Liver (tissue), 9 donors: ENCODE results near the gene SKI. TPM values are rescaled to one million over a fixed set of nuclear protein-coding genes. Genes with fewer than 3 reads are reported as not detected.

Source experiments
- DNase-seq: peaks from one replicate; pipeline ENCODE4 v3.0.0-alpha.2; 2017; ENCODE audit warnings: low spot score
- H3K27ac ChIP-seq, 2 donors: one replicate each; pipeline ENCODE4 v1.7.0; 2013; ENCODE audit warnings: inconsistent platforms in 2 of 2, low read length in 2 of 2, control low read depth in 1 of 2, low read depth in 1 of 2, mild to moderate bottlenecking in 1 of 2
- H3K27me3 ChIP-seq, 4 donors: one replicate each; pipeline versions ENCODE4 v1.6.1 to v1.7.0; 2013; ENCODE audit warnings: low read length in 3 of 4, inconsistent platforms in 1 of 4, mild to moderate bottlenecking in 1 of 4, moderate library complexity in 1 of 4; ENCODE audit not compliant: control insufficient read depth in 4 of 4, insufficient read depth in 4 of 4
- H3K36me3 ChIP-seq, 4 donors: one replicate each; pipeline versions ENCODE4 v1.6.1 to v1.7.0; 2013; ENCODE audit warnings: low read length in 3 of 4, mild to moderate bottlenecking in 3 of 4, low read depth in 1 of 4, moderate library complexity in 1 of 4; ENCODE audit not compliant: control insufficient read depth in 4 of 4, insufficient read depth in 3 of 4
- H3K4me1 ChIP-seq, 4 donors: one replicate each; pipeline versions ENCODE4 v1.6.1 to v1.7.0; 2013; ENCODE audit warnings: low read length in 3 of 4, mild to moderate bottlenecking in 3 of 4, moderate library complexity in 1 of 4; ENCODE audit not compliant: control insufficient read depth in 4 of 4, insufficient read depth in 4 of 4
- H3K4me3 ChIP-seq, 3 donors: one replicate each; pipeline versions ENCODE4 v1.6.1 to v1.7.0; 2013; ENCODE audit warnings: low read length in 3 of 3, control low read depth in 1 of 3, low read depth in 1 of 3, mild to moderate bottlenecking in 1 of 3
- H3K9ac ChIP-seq, 2 donors: one replicate each; pipeline ENCODE4 v1.7.0; 2013; ENCODE audit warnings: low read length in 2 of 2, mild to moderate bottlenecking in 2 of 2, moderate library complexity in 2 of 2, control low read depth in 1 of 2, low read depth in 1 of 2
- H3K9me3 ChIP-seq, 4 donors: one replicate each; pipeline versions ENCODE4 v1.6.1 to v1.7.0; 2013; ENCODE audit warnings: low read length in 3 of 4; ENCODE audit not compliant: control insufficient read depth in 4 of 4
- FOXA1 ChIP-seq: IDR thresholded peaks from 2 replicates; pipeline ENCODE4 v1.6.1; 2016; ENCODE audit warnings: antibody characterized with exemption
- FOXA2 ChIP-seq: IDR thresholded peaks from 2 replicates; pipeline ENCODE4 v1.6.1; 2016; ENCODE audit warnings: antibody characterized with exemption
- HNF4A ChIP-seq, 2 donors: conservative IDR thresholded peaks; 2 replicates each; pipeline ENCODE4 v1.6.1; 2016; ENCODE audit warnings: antibody characterized with exemption in 2 of 2, mild to moderate bottlenecking in 2 of 2
- HNF4G ChIP-seq: IDR thresholded peaks from 2 replicates; pipeline ENCODE4 v1.6.1; 2016; ENCODE audit warnings: antibody characterized with exemption
- NR2F2 ChIP-seq: IDR thresholded peaks from 2 replicates; pipeline ENCODE4 v1.6.1; 2016; ENCODE audit warnings: antibody characterized with exemption
- RAD21 ChIP-seq, 2 donors: IDR thresholded peaks; 2 replicates each; pipeline ENCODE4 v1.6.1; 2016; ENCODE audit warnings: antibody characterized with exemption in 2 of 2, mild to moderate bottlenecking in 2 of 2
- RXRA ChIP-seq, 2 donors: IDR thresholded peaks; 2 replicates each; pipeline ENCODE4 v1.6.1; 2017 to 2018; ENCODE audit warnings: antibody characterized with exemption in 2 of 2, mild to moderate bottlenecking in 1 of 2
- SP1 ChIP-seq: IDR thresholded peaks from 2 replicates; pipeline ENCODE4 v1.6.1; 2018; ENCODE audit warnings: antibody characterized with exemption, mild to moderate bottlenecking
- TAF1 ChIP-seq: conservative IDR thresholded peaks from 2 replicates; pipeline ENCODE4 v1.6.1; 2016; ENCODE audit warnings: antibody characterized with exemption, mild to moderate bottlenecking
- YY1 ChIP-seq: IDR thresholded peaks from 2 replicates; pipeline ENCODE4 v1.6.1; 2016; ENCODE audit warnings: antibody characterized with exemption, mild to moderate bottlenecking
- WGBS: extraction: QIAGEN DNeasy Blood & Tissue Kit; methylation state at CpG from one replicate; pipeline ENCODE4 v1.1.7; 2013; 5-methylcytosine and 5-hydroxymethylcytosine counted together
- polyA plus RNA-seq, 2 donors: library from polyadenylated mRNA; stranded (reverse) in 1 of 2; unstranded in 1 of 2; fragments of 200-250 nt in 1 of 2; fragments of >200 nt in 1 of 2; fragmentation: Nextera tagmentation in 1 of 2; extraction: Ambion mirVana in 1 of 2; gene quantifications; one replicate each; pipeline versions ENCODE4 v1.2.1 to v1.2.3, GENCODE V29; 2013 to 2015
- total RNA-seq, 2 donors: library from RNA; depleted of rRNA; stranded (reverse); fragments of >200 nt; gene quantifications; one replicate each; pipeline ENCODE4 v1.2.3, GENCODE V29; 2014
- TF ChIP-seq, protein P1 (sequence below): IDR thresholded peaks from 2 replicates; pipeline ENCODE4 v1.6.1; 2016; ENCODE audit warnings: antibody characterized with exemption
- TF ChIP-seq, protein P2 (sequence below): IDR thresholded peaks from 2 replicates; pipeline ENCODE4 v1.6.1; 2016; ENCODE audit warnings: antibody characterized with exemption
- TF ChIP-seq, protein P3 (sequence below): IDR thresholded peaks from 2 replicates; pipeline ENCODE4 v1.6.1; 2016; ENCODE audit warnings: antibody characterized with exemption, mild to moderate bottlenecking
- TF ChIP-seq, protein P4 (sequence below): fragments of 150-350 bp; IDR thresholded peaks from 2 replicates; pipeline ENCODE4 v1.5.1; 2017; ENCODE audit warnings: improper control_type of control experiment, low read depth, low read length; ENCODE audit not compliant: missing input control
- donor health status: healthy.
- donor health status: healthy.
- donor health status: healthy.
- donor health status: healthy.
- donor health status: healthy.

The SKI gene
- total and polyA plus RNA-seq, 4 donors = 3.2 to 21.3 (median 19.5) TPM

DNA sequence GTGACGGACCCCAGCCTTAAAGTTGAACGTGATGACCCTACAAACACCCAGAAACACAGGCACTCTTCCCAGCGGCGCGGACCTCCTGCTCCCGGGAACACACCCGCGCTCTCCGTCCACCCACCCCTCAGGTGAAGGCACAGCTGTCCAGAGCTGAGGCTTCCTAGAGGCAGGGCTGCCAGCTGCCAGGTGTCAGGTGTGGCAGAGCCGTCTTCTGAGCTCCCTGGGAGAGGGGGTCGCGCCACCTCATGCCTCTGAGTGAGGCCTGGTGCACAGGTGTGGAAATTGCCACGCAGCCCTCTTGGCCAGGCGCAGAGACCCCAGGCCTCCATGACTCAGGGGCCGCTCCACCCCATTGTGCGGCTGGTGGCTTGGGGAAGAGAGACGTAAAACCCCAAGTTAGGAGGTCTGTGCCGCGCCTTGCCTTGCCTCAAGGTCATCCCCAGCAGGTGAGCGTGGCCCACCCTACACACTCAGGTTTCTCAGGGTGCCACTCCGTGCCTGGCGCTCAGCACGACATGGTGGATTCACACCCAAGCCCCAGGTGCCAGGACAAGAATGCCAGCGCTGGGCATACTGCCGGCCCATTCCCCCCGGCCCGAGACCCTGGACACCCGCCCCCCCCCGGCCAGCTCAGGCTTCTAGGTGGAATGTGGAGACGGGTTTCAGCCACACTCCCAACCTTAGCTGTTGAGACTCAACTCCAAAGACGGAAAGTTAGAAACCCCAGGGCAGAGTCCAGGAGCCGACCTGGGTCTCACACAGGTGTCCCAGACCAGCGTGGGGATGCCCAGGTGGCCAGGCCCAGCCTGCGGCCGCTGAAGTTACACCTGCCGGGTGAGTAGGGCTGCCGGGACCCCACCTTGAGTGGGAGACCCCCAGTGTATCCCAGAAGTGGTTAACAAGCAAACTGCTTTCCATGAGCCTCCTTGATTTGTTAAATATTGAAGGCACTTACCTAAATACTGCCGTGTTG is 42.0 kb upstream of the SKI start:
- WGBS = 92% methylated on average over 38 of the region's 38 CpGs
- H3K4me1 ChIP-seq = peaks cover 5 to 18% (median 11%) of the 10 kb centered on the region in 4 donors
- no peak for DNase-seq

More for the DNA sequence above, 42.0 kb upstream of the SKI start:
- no peak overlapping the region for H3K27ac ChIP-seq
- no peak overlapping the region for H3K9ac ChIP-seq
- peaks cover 0 to 9% (median under 1%) of the 10 kb centered on the region in 4 donors for H3K36me3 ChIP-seq
- no peak overlapping the region for H3K4me3 ChIP-seq
- H3K9me3 ChIP-seq = no peaks in the 10 kb centered on the region
- H3K27me3 ChIP-seq = no peaks in the 10 kb centered on the region
- TF ChIP-seq, protein P1, sequence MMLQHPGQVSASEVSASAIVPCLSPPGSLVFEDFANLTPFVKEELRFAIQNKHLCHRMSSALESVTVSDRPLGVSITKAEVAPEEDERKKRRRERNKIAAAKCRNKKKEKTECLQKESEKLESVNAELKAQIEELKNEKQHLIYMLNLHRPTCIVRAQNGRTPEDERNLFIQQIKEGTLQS = no peak
- TF ChIP-seq HNF4A (conservative IDR thresholded peaks at IDR 0.05) = no peak
- no peak for TF ChIP-seq FOXA2
- TF ChIP-seq RXRA (IDR thresholded peaks at IDR 0.05) = no peak
- no peak for TF ChIP-seq YY1
- TF ChIP-seq NR2F2 = no peak
- TF ChIP-seq, protein P2, sequence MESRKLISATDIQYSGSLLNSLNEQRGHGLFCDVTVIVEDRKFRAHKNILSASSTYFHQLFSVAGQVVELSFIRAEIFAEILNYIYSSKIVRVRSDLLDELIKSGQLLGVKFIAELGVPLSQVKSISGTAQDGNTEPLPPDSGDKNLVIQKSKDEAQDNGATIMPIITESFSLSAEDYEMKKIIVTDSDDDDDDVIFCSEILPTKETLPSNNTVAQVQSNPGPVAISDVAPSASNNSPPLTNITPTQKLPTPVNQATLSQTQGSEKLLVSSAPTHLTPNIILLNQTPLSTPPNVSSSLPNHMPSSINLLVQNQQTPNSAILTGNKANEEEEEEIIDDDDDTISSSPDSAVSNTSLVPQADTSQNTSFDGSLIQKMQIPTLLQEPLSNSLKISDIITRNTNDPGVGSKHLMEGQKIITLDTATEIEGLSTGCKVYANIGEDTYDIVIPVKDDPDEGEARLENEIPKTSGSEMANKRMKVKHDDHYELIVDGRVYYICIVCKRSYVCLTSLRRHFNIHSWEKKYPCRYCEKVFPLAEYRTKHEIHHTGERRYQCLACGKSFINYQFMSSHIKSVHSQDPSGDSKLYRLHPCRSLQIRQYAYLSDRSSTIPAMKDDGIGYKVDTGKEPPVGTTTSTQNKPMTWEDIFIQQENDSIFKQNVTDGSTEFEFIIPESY = no peak
- no peak for TF ChIP-seq FOXA1
- TF ChIP-seq SP1 = no peak
- TF ChIP-seq TAF1 = no peak
- TF ChIP-seq, protein P3, sequence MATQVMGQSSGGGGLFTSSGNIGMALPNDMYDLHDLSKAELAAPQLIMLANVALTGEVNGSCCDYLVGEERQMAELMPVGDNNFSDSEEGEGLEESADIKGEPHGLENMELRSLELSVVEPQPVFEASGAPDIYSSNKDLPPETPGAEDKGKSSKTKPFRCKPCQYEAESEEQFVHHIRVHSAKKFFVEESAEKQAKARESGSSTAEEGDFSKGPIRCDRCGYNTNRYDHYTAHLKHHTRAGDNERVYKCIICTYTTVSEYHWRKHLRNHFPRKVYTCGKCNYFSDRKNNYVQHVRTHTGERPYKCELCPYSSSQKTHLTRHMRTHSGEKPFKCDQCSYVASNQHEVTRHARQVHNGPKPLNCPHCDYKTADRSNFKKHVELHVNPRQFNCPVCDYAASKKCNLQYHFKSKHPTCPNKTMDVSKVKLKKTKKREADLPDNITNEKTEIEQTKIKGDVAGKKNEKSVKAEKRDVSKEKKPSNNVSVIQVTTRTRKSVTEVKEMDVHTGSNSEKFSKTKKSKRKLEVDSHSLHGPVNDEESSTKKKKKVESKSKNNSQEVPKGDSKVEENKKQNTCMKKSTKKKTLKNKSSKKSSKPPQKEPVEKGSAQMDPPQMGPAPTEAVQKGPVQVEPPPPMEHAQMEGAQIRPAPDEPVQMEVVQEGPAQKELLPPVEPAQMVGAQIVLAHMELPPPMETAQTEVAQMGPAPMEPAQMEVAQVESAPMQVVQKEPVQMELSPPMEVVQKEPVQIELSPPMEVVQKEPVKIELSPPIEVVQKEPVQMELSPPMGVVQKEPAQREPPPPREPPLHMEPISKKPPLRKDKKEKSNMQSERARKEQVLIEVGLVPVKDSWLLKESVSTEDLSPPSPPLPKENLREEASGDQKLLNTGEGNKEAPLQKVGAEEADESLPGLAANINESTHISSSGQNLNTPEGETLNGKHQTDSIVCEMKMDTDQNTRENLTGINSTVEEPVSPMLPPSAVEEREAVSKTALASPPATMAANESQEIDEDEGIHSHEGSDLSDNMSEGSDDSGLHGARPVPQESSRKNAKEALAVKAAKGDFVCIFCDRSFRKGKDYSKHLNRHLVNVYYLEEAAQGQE = no peak
- TF ChIP-seq, protein P4, sequence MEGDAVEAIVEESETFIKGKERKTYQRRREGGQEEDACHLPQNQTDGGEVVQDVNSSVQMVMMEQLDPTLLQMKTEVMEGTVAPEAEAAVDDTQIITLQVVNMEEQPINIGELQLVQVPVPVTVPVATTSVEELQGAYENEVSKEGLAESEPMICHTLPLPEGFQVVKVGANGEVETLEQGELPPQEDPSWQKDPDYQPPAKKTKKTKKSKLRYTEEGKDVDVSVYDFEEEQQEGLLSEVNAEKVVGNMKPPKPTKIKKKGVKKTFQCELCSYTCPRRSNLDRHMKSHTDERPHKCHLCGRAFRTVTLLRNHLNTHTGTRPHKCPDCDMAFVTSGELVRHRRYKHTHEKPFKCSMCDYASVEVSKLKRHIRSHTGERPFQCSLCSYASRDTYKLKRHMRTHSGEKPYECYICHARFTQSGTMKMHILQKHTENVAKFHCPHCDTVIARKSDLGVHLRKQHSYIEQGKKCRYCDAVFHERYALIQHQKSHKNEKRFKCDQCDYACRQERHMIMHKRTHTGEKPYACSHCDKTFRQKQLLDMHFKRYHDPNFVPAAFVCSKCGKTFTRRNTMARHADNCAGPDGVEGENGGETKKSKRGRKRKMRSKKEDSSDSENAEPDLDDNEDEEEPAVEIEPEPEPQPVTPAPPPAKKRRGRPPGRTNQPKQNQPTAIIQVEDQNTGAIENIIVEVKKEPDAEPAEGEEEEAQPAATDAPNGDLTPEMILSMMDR = no peak
- no peak for TF ChIP-seq HNF4G
- TF ChIP-seq RAD21 (IDR thresholded peaks at IDR 0.05) = no peak
